HepG2 (cell line): ENCODE measurements around the gene ALCAM. TPM values are rescaled to one million over a fixed set of nuclear protein-coding genes. Genes with fewer than 3 reads are reported as not detected.
A peak's percentile ranks its signal among the peaks of the same experiment; 100 is the strongest.

ENCODE experiments used
- ATF3 ChIP-seq: sonication (generic); formaldehyde crosslinking; IDR thresholded peaks from 2 replicates; pipeline ENCODE4 v1.4.0; 2020; ENCODE audit warnings: missing genetic modification reagents
- KDM3A ChIP-seq: IDR thresholded peaks from 2 replicates; pipeline ENCODE4 v1.6.1; 2018; ENCODE audit warnings: low read depth, missing compliant biosample characterization
- MATR3 ChIP-seq: sonication (generic); formaldehyde crosslinking; IDR thresholded peaks from 2 replicates; pipeline ENCODE4 v1.4.0; 2020; ENCODE audit warnings: missing genetic modification reagents
- NPAS2 ChIP-seq: sonication (generic); formaldehyde crosslinking; IDR thresholded peaks from 2 replicates; pipeline ENCODE4 v1.8.0; 2022; ENCODE audit warnings: mild to moderate bottlenecking, missing genetic modification reagents, borderline replicate concordance
- PCBP2 ChIP-seq: fragments of 200-400 bp; formaldehyde crosslinking; optimal IDR thresholded peaks from 2 replicates; pipeline ENCODE3; 2018; ENCODE audit warnings: low read length, low read depth; ENCODE audit not compliant: poor library complexity, severe bottlenecking
- RBAK ChIP-seq: sonication (generic); formaldehyde crosslinking; IDR thresholded peaks from 2 replicates; pipeline ENCODE4 v1.5.1; 2020; ENCODE audit warnings: mild to moderate bottlenecking, missing genetic modification reagents
- SAP130 ChIP-seq: IDR thresholded peaks from 2 replicates; pipeline ENCODE4 v1.6.1; 2016; ENCODE audit warnings: low read depth
- SSRP1 ChIP-seq: IDR thresholded peaks from 2 replicates; pipeline ENCODE4 v1.6.1; 2016; ENCODE audit warnings: control low read depth
- TARDBP ChIP-seq: sonication (generic); formaldehyde crosslinking; IDR thresholded peaks from 2 replicates; pipeline ENCODE4 v1.8.0; 2022; ENCODE audit warnings: mild to moderate bottlenecking, missing genetic modification reagents
- ZNF318 ChIP-seq: sonication (generic); formaldehyde crosslinking; IDR thresholded peaks from 2 replicates; pipeline ENCODE4 v1.4.0; 2020; ENCODE audit warnings: mild to moderate bottlenecking, missing genetic modification reagents
- ZNF44 ChIP-seq: sonication (generic); formaldehyde crosslinking; IDR thresholded peaks from 2 replicates; pipeline ENCODE4 v1.5.1; 2020; ENCODE audit warnings: mild to moderate bottlenecking, missing genetic modification reagents
- polyA plus RNA-seq, 8 experiments: library from polyadenylated mRNA; depleted of rRNA in 3 of 8; stranded (reverse) in 7 of 8; unstranded in 1 of 8; fragments of >200 nt; fragmentation: Illumina TruSeq in 4 of 8; extraction: Trizol in 4 of 8; gene quantifications; 2 replicates each; pipeline versions ENCODE4 v1.2.1 to v1.2.3, GENCODE V29; 2011 to 2016; ENCODE audit warnings: low read depth in 4 of 8, missing spikeins in 1 of 8, mixed read lengths in 1 of 8; ENCODE audit not compliant: insufficient read depth in 1 of 8
- total RNA-seq, 5 experiments: library from RNA; depleted of rRNA; stranded (reverse); fragments of >200 nt; fragmentation: Illumina TruSeq; extraction: Trizol; gene quantifications; 2 replicates each; pipeline ENCODE4 v1.2.3, GENCODE V29; 2016; ENCODE audit warnings: low read depth in 1 of 5
- TF ChIP-seq, protein P1 (sequence below), 2 experiments: sonication (generic) in 1 of 2; formaldehyde crosslinking in 1 of 2; IDR thresholded peaks; 2 replicates each; pipeline versions ENCODE4 v1.6.1 to v1.9.0; 2014 to 2022; ENCODE audit warnings: antibody characterized with exemption in 1 of 2, borderline replicate concordance in 1 of 2, inconsistent platforms in 1 of 2, low read depth in 1 of 2, missing genetic modification reagents in 1 of 2

The ALCAM gene
- total and polyA plus RNA-seq, 2 of the 13 experiments (the other 11 are each of a cell fraction or from before 2014, with no cell fraction given) = 26.0 to 33.1 TPM

GRCh38 chr3:105367406-105368213 is 901 bp downstream of the ALCAM start (continued):
- TF ChIP-seq, protein P1, sequence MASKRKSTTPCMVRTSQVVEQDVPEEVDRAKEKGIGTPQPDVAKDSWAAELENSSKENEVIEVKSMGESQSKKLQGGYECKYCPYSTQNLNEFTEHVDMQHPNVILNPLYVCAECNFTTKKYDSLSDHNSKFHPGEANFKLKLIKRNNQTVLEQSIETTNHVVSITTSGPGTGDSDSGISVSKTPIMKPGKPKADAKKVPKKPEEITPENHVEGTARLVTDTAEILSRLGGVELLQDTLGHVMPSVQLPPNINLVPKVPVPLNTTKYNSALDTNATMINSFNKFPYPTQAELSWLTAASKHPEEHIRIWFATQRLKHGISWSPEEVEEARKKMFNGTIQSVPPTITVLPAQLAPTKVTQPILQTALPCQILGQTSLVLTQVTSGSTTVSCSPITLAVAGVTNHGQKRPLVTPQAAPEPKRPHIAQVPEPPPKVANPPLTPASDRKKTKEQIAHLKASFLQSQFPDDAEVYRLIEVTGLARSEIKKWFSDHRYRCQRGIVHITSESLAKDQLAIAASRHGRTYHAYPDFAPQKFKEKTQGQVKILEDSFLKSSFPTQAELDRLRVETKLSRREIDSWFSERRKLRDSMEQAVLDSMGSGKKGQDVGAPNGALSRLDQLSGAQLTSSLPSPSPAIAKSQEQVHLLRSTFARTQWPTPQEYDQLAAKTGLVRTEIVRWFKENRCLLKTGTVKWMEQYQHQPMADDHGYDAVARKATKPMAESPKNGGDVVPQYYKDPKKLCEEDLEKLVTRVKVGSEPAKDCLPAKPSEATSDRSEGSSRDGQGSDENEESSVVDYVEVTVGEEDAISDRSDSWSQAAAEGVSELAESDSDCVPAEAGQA (IDR thresholded peaks at IDR 0.05; ENCODE audit: low read depth) = no peak
- TF ChIP-seq, protein P1 (CRISPR knock-in tag; IDR thresholded peaks at IDR 0.05; ENCODE audit: borderline replicate concordance) = peak; percentile 59; the same call in 1 of the 2 replicates
- TF ChIP-seq ZNF44 (CRISPR knock-in tag) (no peak), SAP130 (CRISPR knock-in tag) (peak; percentile 38), PCBP2 (no peak), SSRP1 (CRISPR knock-in tag) (no peak), RBAK (CRISPR knock-in tag) (no peak), KDM3A (no peak), ZNF318 (CRISPR knock-in tag) (no peak), ATF3 (no peak), TARDBP (CRISPR knock-in tag) (no peak), NPAS2 (no peak), MATR3 (CRISPR knock-in tag) (no peak)
